NCI-H2196 (cell line): ENCODE data around the gene THUMPD2.
"Not testable (repeated sequence)": the region's sequence is repeated elsewhere in the genome, so short reads cannot be mapped to it uniquely, and the experiment has no call there.

Source experiments
- DNase-seq: peaks from one replicate; lab custom pipeline; 2025; ENCODE audit not compliant: unreplicated experiment; lab: John Stamatoyannopoulos, UW

Gene THUMPD2

DNA sequence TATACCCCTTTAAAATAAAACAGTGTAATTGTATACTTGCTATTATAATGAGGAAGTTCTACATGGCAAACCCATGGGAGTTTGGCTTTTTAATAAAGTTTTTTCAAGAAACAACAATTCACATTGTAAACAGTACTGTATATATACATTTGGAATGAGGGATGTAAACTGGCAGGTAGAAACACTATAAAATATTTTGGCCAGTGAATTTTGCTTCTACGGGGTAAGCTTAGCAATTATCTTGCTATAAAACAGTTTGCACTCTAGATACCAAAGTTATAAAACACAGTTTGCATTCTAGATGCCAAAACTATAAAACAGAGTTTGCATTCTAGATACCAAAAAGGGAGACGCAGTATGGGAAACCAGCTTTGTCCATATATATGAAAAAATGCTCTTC is 16.6 kb downstream of the THUMPD2 start:
- no peak for DNase-seq

DNA sequence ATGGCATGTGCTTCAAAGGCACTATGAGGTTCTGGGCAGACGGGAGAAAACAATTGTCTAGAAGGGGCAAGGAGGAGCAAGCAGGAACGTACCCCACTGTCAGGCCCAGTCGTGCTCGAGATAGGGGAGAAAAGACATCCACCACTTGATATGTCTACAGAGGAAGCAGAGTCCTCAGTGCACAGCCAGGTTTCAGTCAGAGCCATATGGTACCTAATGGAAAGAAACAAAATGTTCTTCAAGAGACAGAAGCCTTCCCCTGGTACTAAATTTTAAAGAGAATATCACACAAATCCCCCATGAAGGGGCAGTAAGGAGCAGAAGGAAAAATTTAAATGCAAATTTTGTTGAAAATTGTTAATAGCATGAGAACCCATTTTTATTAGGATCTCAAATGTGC is 21.9 kb downstream of the THUMPD2 start:
- no peak for DNase-seq

DNA sequence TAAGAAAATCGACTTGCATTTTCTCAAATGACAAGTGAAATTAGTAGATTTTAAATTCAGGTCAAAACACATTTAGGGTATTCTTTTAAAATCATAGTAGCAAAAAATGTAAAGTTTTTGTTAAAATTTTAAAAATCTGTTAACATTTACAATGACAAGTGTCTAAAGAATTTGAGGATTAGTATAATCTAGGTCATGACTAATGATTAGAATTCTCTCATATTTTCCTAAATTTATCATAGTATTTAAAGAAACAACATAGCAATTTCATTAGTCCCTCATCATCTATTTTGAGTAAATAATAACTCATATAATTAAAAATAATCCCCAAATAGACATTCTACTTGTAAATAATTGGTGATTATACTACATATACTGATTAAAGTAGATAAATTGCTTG is 23.6 kb downstream of the THUMPD2 start:
- no peak for DNase-seq

DNA sequence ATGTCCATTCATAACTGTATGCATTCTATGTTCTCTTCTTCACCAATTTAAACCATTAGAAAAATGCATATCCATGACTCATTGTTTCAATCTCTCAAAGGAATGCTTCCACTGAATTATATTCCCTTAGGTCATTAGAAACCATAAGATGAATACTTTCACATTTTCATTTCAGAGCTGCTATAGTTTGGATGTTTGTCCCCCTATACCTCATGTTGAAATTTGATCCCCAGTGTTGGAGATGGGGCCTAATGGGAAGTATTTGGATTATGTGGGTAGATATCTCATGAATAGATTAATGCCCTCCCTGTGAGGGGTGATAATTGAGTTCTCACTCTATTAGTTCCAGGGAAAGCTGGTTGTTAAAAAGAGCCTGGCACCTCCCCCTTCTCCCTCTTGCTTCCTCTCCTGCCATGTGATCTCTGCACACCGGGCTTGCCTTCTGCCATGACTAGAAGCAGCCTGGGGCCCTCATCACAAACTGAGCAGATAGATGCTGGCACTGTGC is 35.7 kb downstream of the THUMPD2 start:
- no peak for DNase-seq

DNA sequence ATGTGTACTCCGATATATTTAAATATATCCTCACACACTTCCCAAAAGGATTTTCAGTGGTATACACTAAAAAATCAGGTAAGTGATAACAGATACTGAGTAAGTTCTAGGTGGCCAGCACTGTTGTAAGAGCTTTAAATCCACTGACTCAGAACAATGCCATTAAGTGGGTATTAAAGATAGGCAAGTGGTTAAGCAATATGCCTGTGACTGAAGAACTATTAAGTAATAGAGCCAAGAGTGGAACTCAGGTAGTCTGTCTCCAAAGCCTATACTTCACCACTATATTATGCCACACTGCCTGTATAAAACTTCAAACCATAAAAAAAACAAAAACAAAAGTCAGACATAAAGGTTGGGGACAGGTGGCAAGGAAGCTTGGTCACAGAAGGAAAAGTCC is 37.2 kb downstream of the THUMPD2 start:
- no peak for DNase-seq

DNA sequence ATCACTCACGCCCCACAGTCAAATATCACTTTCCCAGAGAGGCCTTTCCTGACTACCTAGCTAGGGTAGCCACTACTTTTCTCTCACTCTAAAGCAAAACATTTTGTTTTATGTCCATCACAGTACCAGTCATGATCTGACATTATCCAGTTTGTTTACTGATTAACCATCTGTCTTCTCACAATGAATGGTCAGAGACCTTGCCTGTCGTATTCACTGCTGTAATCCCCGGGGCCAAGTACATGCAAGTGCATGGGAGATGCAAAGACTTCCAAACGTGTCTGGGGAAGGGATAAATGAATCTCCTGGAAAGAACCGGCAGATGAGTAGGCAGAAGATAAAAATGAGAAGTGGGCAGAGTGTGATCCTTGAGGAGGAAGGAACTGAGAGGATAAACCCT is 39.7 kb downstream of the THUMPD2 start:
- DNase-seq = no peak

DNA sequence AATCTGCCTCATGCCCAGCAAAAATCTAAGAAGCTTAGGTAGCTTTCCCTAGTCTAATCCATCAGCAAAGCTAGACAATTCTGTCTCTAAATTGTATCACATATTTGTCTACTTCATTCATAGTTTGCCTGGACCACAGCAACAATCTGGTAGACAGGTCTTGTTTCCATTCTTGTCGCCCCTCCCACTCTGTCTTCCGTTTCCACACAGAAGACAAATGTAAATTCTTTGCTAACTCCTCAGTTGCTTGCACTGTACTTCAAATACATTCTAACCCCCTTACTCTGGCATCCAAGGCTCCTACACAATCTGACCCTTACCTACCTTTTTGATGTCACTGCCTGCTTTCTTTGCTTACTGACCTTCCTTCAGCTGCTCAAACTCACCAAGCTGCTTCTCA is 40.1 kb downstream of the THUMPD2 start:
- no peak for DNase-seq

DNA sequence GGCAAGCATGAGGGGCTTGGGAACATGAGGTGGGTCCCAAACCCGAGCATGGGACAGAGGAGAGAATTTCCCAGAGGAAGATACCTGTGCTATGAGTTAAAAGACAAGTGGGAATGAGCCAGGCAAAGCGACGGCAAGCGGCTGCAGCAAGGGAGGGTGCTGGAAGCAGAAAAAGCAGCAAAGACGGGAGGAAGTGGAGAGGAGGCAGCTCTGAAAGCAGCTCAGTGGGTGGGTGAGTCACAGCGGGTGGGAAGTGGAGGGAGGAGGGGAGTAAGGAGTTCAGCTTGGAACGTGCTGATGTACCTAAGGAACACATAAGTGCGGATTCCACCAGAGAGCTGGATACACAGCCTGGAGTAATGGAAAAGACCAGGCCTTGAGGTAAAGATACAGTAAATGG is 41.4 kb downstream of the THUMPD2 start:
- no peak for DNase-seq

DNA sequence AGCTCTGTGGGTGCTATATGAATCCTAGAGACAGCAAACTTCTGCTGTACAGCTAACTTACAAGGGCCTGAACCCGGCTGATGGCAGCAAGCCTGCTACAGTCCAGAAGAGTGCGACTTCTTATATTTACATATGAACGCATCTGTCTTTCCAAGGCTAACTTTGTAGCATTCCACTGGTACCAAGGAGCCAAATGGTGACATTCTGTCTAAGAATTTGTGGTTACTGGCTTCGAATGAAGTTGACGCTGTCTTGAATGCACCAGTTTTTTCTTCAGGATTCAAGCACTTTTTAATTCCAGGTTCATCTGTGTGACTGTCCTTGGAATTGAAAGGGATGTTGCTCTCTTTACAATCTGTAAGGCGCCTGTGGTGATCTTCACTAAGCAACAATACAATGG is 42.4 kb downstream of the THUMPD2 start:
- no peak for DNase-seq

DNA sequence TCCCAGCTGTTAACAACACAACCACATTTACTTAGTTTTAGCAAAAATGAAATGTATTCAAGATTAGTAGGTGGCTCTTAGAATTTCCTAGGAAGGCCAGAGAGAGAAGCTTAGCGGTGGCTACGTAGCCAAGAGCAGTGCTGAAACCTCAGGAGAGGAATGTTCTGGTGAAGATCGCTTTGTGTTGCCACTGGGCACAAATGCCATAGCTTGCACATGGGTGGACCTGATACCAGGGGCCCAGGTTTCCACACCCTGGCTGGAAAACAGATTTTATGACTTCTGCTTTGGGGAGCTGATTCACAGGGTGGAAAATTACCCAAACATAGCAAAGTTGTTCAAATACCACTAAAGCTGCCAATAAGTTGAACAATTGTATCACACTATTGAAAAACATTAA is 43.4 kb downstream of the THUMPD2 start:
- DNase-seq = no peak

DNA sequence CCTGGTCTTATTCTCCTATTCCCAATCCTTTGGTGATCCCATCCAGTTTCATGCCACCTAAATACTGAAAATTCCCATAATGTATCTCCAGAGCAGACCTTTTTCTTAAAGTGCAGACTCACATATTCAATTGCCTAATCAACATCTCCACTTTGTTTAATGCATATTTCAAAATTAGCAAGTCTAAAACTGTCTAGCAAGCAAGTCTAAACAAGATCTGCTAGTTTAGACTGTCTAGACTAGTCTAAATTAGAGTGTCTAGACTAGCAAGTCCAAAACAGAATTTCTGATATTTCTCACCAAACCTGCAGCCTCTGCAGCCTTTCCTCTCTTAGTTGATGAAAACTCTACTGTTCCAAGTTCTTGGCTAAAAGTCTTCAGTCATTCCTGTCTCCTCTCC is 44.6 kb downstream of the THUMPD2 start:
- no peak for DNase-seq

DNA sequence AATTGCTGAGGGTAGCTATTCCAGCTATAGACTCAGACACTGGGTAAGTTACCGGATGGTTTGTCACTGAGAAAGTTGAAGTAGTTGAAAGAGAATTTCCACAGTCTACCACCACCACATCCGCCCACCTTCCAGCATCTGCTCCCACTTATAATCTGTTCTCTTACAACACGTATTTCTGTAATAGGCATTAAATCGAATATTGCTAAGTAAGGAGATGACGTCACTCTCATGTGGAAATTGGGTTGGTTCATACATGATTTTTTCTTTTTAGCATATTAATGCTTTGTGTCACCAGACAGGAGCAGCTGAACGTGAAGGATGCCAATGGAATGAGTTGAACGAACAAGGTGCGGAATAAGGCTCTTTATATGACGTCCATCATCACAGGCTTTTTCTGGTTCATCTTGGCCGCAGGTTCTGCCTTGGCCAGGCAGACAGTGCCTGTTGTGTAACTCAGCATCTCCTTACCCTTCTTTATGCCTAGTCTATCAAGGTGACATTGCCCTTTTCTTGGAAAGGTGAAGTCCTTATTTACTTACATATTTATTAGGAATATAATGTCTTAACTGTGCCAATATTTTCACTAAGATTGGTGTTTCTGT is 45.9 kb downstream of the THUMPD2 start:
- DNase-seq = no peak

DNA sequence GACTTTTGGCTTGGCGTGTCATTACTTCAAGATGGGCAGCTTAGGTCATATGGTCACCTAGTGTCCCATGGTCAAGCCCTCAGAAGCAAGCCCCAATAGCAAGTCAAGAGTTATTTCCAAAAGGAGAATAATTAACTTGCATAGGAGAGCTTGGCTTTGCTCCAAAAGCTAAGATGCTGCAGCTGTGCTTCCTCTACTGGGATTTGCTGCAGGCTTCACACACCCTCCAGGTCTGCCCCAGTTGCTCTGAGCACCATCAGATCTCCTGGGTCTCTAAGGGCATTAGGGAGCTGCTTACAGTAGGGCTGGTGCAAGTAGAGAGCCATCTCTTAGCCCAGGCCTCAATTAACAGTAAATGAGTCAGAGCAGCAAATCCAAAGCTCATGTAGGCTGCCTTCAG is 46.6 kb downstream of the THUMPD2 start:
- DNase-seq = no peak

DNA sequence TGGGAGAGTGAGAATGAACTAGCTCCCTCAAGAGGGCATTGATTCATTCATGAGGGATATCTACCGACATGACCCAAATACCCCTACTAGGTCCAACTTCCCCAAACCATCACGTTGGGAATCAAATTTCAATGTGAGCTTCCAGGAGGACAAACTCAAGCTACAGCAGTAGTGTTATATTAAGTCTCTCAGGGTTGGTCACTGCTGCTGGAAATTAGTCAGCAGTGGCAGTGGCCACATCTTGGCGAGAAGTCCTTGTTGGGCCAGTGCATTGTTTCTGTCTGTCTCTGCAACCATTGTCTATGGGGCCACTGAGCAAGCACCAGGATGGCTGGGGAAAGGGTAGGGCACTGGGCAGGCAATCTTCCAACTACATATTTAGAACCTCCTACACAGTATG is 47.5 kb downstream of the THUMPD2 start:
- DNase-seq = no peak

DNA sequence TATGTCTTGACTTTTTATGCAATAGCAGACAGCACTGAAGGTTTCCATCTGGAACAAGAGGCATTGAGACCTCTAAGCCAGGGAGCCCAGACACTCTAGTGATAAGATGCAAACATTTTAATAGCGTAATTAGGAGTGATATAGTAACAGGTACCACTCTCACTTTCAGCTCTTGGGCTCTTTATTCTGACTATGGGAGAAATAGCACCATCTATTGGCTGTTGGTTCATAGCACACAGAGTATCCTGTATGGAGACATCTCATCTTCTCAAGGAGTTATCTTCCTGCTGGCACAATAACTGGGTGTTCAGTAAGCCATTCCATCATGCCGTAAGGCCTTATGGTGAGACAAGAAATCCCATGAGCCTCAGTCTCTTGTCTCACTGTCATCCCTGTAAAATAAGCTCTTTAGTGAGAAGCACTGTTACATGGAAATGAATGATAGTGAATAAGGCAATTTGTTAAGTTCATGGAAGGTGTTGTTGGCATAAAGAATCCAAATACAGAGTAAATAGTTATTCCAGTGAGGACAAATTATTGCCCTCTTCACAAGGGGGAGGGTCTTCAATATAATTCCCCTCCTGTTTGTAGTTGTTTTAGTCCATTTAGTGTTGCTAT is 48.3 kb downstream of the THUMPD2 start:
- peak; percentile 35 for DNase-seq

DNA sequence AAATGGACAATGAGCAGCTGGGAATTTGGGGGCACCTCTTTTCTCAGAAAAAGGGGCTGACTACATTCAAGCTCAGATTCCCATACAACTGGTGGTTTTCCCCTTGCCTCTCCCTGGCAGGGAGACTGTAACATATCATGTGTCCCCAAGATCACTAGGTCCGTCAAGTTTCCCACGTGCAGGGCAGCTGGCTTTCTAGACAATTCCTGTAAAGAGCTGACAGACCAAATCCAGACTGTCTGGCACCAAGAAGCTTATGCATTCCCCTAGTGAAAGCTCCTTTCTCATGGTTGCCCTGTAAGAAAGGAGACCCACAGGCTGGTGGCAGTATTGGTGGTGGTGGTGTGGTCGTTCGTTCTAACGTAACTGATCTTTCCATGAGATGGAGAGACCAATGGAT is 48.8 kb downstream of the THUMPD2 start:
- no peak for DNase-seq

DNA sequence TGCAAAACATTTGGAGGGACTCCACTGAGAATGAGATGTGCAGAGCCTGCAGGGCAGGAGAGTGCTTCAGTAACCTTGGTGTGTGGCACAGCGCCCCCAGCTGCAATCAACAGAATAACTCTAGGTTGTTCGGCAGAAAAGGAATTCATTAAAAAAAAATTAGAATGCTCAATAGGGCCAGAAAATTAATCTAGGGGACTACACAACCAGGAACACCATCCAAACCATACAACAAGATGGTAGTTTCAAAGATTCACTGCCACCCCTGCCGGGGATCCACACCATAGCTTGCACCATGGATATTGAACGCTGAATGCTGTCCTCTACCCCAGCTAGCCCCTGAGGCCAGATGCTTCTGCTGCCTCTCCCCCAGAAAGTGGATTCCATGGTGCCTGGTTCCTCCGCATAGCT is 50.1 kb downstream of the THUMPD2 start:
- peak; percentile 12 for DNase-seq

DNA sequence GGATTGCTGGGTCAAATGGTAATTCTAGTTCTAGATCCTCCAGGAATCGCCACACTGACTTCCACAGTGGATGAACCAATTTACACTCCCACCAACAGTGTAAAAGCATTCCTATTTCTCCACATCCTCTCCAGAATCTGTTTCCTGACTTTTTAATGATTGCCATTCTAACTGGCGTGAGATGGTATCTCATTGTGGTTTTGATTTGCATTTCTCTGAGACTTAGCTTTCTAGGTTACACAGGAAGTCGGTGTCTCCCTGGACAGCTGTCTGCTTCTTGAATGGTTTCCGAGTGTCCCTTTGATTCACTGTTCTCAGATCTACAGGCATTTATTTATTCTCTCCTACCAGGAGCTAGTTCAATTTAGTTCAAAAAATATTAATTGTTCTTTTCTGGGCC is 51.0 kb downstream of the THUMPD2 start:
- not testable (repeated sequence) for DNase-seq

DNA sequence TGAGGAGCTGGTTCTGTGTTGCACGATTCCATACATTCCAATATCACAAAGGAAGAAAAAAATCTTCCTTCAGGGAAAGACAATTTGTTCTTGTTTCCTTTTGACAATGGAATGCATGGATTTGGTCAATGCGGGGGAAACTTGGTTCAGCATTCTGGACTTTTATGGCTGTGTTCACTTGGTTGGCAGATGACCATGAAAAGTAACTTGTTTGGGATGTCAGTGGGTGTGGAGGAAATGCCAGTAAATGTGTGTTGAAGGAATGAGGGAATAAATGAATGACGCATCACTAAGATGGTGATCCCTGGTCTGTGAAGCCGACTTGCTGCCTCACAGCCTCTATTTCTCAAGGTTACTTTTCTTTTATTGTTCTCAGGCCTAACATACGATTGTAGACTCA is 53.7 kb downstream of the THUMPD2 start:
- DNase-seq = no peak

DNA sequence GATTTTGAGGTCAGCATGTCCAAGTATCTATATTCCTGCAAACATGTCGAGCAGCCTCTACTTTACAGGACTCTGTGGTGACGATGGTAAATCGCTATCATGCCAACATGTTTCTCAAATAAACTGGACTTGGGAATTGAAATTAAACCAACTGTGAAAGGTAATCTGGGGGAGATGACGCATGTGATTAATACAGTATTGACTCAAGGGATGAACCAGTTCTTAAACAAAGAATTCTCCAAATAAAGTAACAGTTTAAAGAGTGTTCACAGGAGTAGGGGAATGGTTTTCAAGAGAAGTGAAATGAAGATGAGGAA is 54.3 kb downstream of the THUMPD2 start:
- no peak for DNase-seq

DNA sequence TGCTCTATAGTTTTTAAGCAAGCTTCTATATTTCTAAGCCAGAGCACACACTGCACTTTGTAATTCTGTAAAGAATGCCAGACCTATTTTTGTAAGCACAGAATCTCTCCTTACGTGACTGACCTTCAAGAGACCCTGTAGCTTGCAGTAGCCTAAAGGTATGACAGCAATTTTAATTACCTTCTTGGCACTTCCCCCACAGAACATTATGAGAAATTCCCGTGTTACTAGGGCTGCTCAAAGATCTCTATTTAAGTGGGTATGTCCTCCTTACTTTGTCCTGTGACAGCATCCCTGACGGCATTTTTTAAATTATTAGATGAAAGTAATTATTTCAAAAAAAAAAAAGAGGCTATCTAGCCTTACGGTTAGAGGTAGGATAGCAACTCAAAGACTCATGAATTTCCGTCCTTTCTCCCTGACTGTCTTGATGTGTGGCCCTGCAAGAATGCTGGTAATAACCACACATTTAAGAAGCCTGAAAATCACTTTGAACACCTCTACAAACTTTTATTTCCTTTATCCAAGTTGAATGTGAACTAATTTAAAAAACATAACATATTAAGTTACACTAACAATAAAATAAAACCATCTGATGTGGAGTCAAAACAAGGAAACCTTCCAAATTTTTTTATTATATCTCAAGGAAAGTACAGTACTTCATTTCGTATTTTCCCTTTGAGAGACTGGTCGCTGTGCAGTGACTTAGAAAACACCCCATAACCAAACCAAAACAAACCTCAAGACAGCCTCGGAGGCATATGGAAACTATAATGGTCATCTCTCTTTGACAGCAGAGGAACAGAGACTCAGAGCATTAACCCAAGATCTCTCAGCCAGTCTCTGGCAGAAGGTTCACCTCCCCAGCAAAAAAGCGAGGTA is 54.9 kb downstream of the THUMPD2 start:
- DNase-seq = no peak

DNA sequence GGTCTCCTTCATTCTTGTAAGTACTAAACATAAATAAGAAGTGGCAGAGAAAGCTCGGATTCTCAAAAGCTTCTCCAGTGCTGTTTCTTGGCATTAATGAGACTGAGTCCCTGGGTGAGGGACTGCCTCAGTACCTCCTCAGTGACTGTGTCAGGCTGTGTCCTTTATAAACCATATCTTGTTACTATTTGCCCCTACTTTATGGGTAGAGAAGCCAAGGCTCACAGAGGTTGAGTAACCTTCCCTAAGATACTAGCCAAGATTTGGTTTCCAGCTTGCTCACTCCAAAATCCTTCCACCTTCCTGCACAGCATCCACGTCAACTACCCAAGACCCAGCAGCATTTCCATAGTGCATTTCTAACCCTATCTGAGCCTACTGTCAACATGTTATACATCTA is 55.6 kb downstream of the THUMPD2 start:
- DNase-seq = no peak
